Mammary epithelial cell (primary cell): Measurements from ENCODE around the gene CYB5A.

Experiments
- EZH2 ChIP-seq: IDR thresholded peaks from 2 replicates; pipeline ENCODE4 v1.6.1; 2012; ENCODE audit warnings: low read length, inconsistent platforms, borderline replicate concordance
- TF ChIP-seq, protein P1 (sequence below), 2 donors: IDR thresholded peaks in 1 of 2; conservative IDR thresholded peaks in 1 of 2; 2 replicates each; pipeline ENCODE4 v1.5.1; 2011 to 2012; ENCODE audit warnings: inconsistent platforms in 2 of 2, low read length in 2 of 2, mild to moderate bottlenecking in 2 of 2, control low read depth in 1 of 2, low read depth in 1 of 2; ENCODE audit not compliant: insufficient read depth in 1 of 2; ENCODE audit errors: extremely low read depth in 1 of 2

- TF ChIP-seq, protein P1, sequence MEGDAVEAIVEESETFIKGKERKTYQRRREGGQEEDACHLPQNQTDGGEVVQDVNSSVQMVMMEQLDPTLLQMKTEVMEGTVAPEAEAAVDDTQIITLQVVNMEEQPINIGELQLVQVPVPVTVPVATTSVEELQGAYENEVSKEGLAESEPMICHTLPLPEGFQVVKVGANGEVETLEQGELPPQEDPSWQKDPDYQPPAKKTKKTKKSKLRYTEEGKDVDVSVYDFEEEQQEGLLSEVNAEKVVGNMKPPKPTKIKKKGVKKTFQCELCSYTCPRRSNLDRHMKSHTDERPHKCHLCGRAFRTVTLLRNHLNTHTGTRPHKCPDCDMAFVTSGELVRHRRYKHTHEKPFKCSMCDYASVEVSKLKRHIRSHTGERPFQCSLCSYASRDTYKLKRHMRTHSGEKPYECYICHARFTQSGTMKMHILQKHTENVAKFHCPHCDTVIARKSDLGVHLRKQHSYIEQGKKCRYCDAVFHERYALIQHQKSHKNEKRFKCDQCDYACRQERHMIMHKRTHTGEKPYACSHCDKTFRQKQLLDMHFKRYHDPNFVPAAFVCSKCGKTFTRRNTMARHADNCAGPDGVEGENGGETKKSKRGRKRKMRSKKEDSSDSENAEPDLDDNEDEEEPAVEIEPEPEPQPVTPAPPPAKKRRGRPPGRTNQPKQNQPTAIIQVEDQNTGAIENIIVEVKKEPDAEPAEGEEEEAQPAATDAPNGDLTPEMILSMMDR (conservative IDR thresholded peaks at IDR 0.05 in 1 of 2, IDR thresholded peaks at IDR 0.05 in 1 of 2; ENCODE audit: extremely low read depth in 1 of 2, insufficient read depth in 1 of 2, low read depth in 1 of 2, low read length in 2 of 2) = no peak
- TF ChIP-seq EZH2 = no peak
Measured at GRCh38 chr18:74264303-74265020, 27.3 kb downstream of the CYB5A start.
